Mesendoderm (in vitro differentiated cells): ENCODE data around the gene LDLRAD2.

Source experiments
- DNase-seq: peaks from one replicate; pipeline ENCODE4 v3.0.0; 2013
- H2AK5ac ChIP-seq: 2 replicates; pipeline ENCODE4 v1.6.1; 2013; ENCODE audit warnings: low read length, inconsistent platforms
- H2BK120ac ChIP-seq: 2 replicates; pipeline ENCODE4 v1.6.1; 2013; ENCODE audit warnings: low read depth, mild to moderate bottlenecking, low read length, moderate library complexity, mixed read lengths
- H2BK15ac ChIP-seq: replicated peaks from 2 replicates; pipeline ENCODE4 v1.6.1; 2013; ENCODE audit warnings: low read depth, mild to moderate bottlenecking, moderate library complexity
- H2BK5ac ChIP-seq: 2 replicates; pipeline ENCODE4 v1.6.1; 2013; ENCODE audit warnings: low read length, inconsistent platforms
- H3K18ac ChIP-seq: 2 replicates; pipeline ENCODE4 v1.6.1; 2013; ENCODE audit warnings: mild to moderate bottlenecking, low read length, mixed read lengths
- H3K23ac ChIP-seq: one replicate; pipeline ENCODE4 v1.6.1; 2013; ENCODE audit warnings: low read length
- H3K27ac ChIP-seq: 2 replicates; pipeline ENCODE4 v1.5.1; 2013; ENCODE audit warnings: low read depth, mild to moderate bottlenecking, inconsistent platforms, low read length, moderate library complexity
- H3K27me3 ChIP-seq: 2 replicates; pipeline ENCODE4 v1.6.1; 2013; ENCODE audit warnings: low read length, control low read depth, mild to moderate bottlenecking, inconsistent platforms; ENCODE audit not compliant: insufficient read depth, poor library complexity
- H3K36me3 ChIP-seq: 2 replicates; pipeline ENCODE4 v1.6.1; 2013; ENCODE audit warnings: low read length, inconsistent platforms; ENCODE audit not compliant: control insufficient read depth, insufficient read depth
- H3K4ac ChIP-seq: one replicate; pipeline ENCODE4 v1.6.1; 2013; ENCODE audit warnings: low read depth, mild to moderate bottlenecking, low read length, moderate library complexity
- H3K4me1 ChIP-seq: 2 replicates; pipeline ENCODE4 v1.6.1; 2013; ENCODE audit warnings: low read depth, low read length, inconsistent platforms; ENCODE audit not compliant: control insufficient read depth
- H3K4me2 ChIP-seq: 2 replicates; pipeline ENCODE4 v1.6.1; 2013; ENCODE audit warnings: low read length
- H3K4me3 ChIP-seq: 2 replicates; pipeline ENCODE4 v1.5.1; 2013; ENCODE audit warnings: mild to moderate bottlenecking, low read length
- H3K56ac ChIP-seq: one replicate; pipeline ENCODE4 v1.6.1; 2013; ENCODE audit warnings: low read length
- H3K79me1 ChIP-seq: 2 replicates; pipeline ENCODE4 v1.6.1; 2013; ENCODE audit warnings: low read length, inconsistent platforms
- H3K79me2 ChIP-seq: 2 replicates; pipeline ENCODE4 v1.6.1; 2013; ENCODE audit warnings: mild to moderate bottlenecking, low read length; ENCODE audit not compliant: control insufficient read depth, insufficient read depth
- H3K9ac ChIP-seq: 2 replicates; pipeline ENCODE4 v1.6.1; 2013; ENCODE audit warnings: low read length, inconsistent platforms
- H4K5ac ChIP-seq: one replicate; pipeline ENCODE4 v1.6.1; 2013; ENCODE audit warnings: low read length
- H4K8ac ChIP-seq: one replicate; pipeline ENCODE4 v1.6.1; 2013; ENCODE audit warnings: low read depth, mild to moderate bottlenecking, control low read depth, low read length, moderate library complexity
- WGBS: extraction: QIAGEN DNeasy Blood & Tissue Kit; methylation state at CpG from one replicate; pipeline ENCODE4 v1.1.7; 2013; ENCODE audit warnings: low lambda C conversion rate, missing lambda C conversion rate; ENCODE audit not compliant: insufficient coverage; ENCODE audit errors: extremely low coverage; 5-methylcytosine and 5-hydroxymethylcytosine counted together

LDLRAD2 gene

DNA sequence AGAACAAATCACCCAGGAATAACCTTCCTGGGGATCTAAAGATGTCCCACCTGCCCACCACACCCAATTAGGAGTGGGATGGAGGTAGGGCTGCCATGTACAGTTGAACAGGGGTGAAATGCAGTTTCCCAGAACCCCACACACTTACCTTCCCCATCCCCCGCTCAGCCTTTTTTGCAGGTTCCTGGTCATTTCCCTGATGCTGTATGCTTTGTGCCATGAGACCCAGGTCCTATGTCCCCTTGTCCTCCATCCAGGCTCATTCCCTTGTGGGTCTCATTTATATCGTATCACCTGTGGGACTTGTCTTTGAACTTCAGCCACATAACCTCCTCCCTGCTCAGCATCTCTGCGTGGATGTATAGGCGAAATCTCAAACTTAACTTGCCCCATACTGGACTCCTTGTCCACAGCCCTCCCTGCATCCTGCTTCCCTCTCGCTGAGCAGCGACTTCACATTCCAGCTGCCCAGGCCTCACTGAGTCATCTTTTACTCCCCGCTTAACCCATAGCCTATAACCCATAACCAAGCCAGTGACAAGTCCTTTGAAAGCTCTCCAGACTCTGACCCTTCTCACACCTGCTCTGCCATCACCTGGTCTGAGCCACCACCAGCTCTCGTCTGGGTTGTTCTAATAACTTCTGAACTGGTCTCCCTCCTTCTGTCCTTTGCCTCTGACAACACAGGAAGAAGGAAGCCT is 4.7 kb downstream of the LDLRAD2 start:
- H3K56ac ChIP-seq: no peak overlapping the region
- no peak overlapping the region for H3K18ac ChIP-seq
- H3K27me3 ChIP-seq: no peaks in the 10 kb centered on the region
- H2BK5ac ChIP-seq: no peak overlapping the region
- H3K79me1 ChIP-seq: no peaks in the 10 kb centered on the region
- H2BK15ac ChIP-seq: no peak overlapping the region
- H2AK5ac ChIP-seq: no peak overlapping the region
- peak; percentile 27 for DNase-seq
- H3K79me2 ChIP-seq: no peaks in the 10 kb centered on the region
- H4K8ac ChIP-seq: no peak overlapping the region
- H3K4me3 ChIP-seq: no peak overlapping the region
- no peak overlapping the region for H3K4me2 ChIP-seq
- no peak overlapping the region for H3K9ac ChIP-seq
- H3K4ac ChIP-seq: no peak overlapping the region
- H3K36me3 ChIP-seq: no peaks in the 10 kb centered on the region
- no peak overlapping the region for H4K5ac ChIP-seq
- no peaks in the 10 kb centered on the region for H3K4me1 ChIP-seq
- H3K23ac ChIP-seq: no peak overlapping the region
- H3K27ac ChIP-seq: no peak overlapping the region
- no CpG with 5 or more reads among the region's 8 CpGs for WGBS
- no peak overlapping the region for H2BK120ac ChIP-seq

GRCh38 chr1:21818656-21819055 is 6.6 kb downstream of the LDLRAD2 start:
- H2BK15ac ChIP-seq: no peak overlapping the region
- H2BK5ac ChIP-seq: no peak overlapping the region
- peak overlapping the region; percentile 5 for H3K56ac ChIP-seq
- no peak overlapping the region for H3K23ac ChIP-seq
- H3K9ac ChIP-seq: no peak overlapping the region
- no CpG with 5 or more reads among the region's 10 CpGs for WGBS
- no peaks in the 10 kb centered on the region for H3K36me3 ChIP-seq
- no peaks in the 10 kb centered on the region for H3K4me1 ChIP-seq
- no peak overlapping the region for H3K4me2 ChIP-seq
- DNase-seq: peak; percentile 59
- no peak overlapping the region for H4K5ac ChIP-seq
- no peak overlapping the region for H4K8ac ChIP-seq
- no peak overlapping the region for H2BK120ac ChIP-seq
- no peaks in the 10 kb centered on the region for H3K79me2 ChIP-seq
- no peaks in the 10 kb centered on the region for H3K27me3 ChIP-seq
- no peak overlapping the region for H3K18ac ChIP-seq
- no peak overlapping the region for H2AK5ac ChIP-seq
- no peaks in the 10 kb centered on the region for H3K79me1 ChIP-seq
- H3K27ac ChIP-seq: no peak overlapping the region
- H3K4ac ChIP-seq: no peak overlapping the region
- H3K4me3 ChIP-seq: no peak overlapping the region

DNA sequence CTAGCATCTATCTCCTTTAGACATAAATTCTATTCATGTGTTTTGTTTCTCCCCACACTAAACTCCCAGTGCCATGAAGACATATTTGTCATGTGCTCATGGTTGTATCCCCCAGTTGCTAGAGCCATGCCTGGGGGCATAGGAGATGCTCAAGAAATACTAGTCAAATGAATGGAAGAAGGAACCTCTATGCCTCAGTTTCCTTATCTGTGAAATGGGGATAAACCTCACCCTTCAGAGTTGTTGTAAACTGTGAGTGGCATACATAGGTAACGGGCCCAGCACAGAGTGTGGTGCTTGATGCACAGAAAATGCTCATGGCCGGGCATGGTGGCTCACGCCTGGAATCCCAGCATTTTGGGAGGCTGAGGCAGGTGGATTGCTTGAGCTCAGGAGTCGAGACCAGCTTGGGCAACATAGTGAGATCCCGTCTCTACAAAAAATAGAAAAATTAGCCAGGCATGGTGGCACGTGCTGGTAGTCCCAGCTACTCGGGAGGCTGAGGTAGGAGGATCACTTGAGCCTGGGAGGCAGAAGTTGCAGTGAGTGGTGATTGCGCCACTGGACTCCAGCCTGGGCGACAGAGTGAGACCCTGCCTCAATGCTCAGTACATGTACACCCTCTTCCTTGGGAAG is 8.7 kb downstream of the LDLRAD2 start:
- H3K56ac ChIP-seq: no peak overlapping the region
- H4K5ac ChIP-seq: no peak overlapping the region
- no peak overlapping the region for H2BK120ac ChIP-seq
- H2AK5ac ChIP-seq: no peak overlapping the region
- no peak overlapping the region for H3K4ac ChIP-seq
- H2BK15ac ChIP-seq: no peak overlapping the region
- no peak overlapping the region for H3K4me3 ChIP-seq
- H3K27me3 ChIP-seq: no peaks in the 10 kb centered on the region
- H3K79me2 ChIP-seq: no peaks in the 10 kb centered on the region
- no peak overlapping the region for H4K8ac ChIP-seq
- no peak overlapping the region for H3K4me2 ChIP-seq
- no peak overlapping the region for H3K9ac ChIP-seq
- no peak overlapping the region for H3K18ac ChIP-seq
- no peak overlapping the region for H3K27ac ChIP-seq
- H3K4me1 ChIP-seq: no peaks in the 10 kb centered on the region
- WGBS: no CpG with 5 or more reads among the region's 9 CpGs
- DNase-seq: no peak
- H3K79me1 ChIP-seq: no peaks in the 10 kb centered on the region
- no peak overlapping the region for H3K23ac ChIP-seq
- H3K36me3 ChIP-seq: peaks cover 1% of the 10 kb centered on the region
- H2BK5ac ChIP-seq: no peak overlapping the region

DNA sequence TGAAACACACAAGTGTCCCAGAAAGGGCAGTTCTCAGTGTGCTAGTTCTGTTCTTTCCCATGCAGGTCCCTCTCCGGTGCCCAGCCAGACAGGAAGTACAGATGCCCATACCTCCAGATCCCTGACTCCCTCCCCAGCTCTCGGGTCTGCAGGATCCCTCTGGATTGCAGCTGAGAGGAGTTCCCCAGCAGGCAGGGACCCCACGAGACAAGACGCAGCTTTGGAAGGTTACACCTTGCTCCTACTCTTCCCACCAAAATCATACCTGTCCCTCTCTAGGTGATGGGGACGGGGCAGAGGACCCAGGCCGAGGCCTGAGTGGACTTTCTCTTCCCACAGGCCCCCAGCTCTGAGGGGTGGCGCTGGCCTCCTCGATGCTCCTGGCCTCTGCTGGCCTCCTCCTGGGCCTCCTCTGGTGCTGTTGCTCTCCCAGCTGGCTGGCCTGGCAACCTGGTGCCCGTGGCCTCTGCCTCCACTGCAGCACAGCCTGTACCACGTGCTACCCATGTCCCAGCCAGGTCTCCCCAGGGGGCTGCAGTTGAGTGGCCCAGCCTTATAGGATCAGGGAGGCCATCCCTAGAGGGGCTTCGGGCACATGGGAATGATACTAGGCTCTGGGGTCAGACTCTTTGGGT is 9.4 kb downstream of the LDLRAD2 start:
- DNase-seq: no peak
- no peaks in the 10 kb centered on the region for H3K79me2 ChIP-seq
- H3K9ac ChIP-seq: no peak overlapping the region
- no peak overlapping the region for H2AK5ac ChIP-seq
- no peak overlapping the region for H4K8ac ChIP-seq
- H3K23ac ChIP-seq: no peak overlapping the region
- no peaks in the 10 kb centered on the region for H3K4me1 ChIP-seq
- peaks cover 1% of the 10 kb centered on the region for H3K36me3 ChIP-seq
- H3K27ac ChIP-seq: no peak overlapping the region
- no peak overlapping the region for H2BK15ac ChIP-seq
- no peak overlapping the region for H3K4me3 ChIP-seq
- no peak overlapping the region for H3K56ac ChIP-seq
- no peaks in the 10 kb centered on the region for H3K79me1 ChIP-seq
- H2BK5ac ChIP-seq: no peak overlapping the region
- no peak overlapping the region for H4K5ac ChIP-seq
- no CpG with 5 or more reads among the region's 11 CpGs for WGBS
- no peak overlapping the region for H3K4ac ChIP-seq
- no peak overlapping the region for H2BK120ac ChIP-seq
- H3K18ac ChIP-seq: no peak overlapping the region
- H3K27me3 ChIP-seq: no peaks in the 10 kb centered on the region
- no peak overlapping the region for H3K4me2 ChIP-seq

DNA sequence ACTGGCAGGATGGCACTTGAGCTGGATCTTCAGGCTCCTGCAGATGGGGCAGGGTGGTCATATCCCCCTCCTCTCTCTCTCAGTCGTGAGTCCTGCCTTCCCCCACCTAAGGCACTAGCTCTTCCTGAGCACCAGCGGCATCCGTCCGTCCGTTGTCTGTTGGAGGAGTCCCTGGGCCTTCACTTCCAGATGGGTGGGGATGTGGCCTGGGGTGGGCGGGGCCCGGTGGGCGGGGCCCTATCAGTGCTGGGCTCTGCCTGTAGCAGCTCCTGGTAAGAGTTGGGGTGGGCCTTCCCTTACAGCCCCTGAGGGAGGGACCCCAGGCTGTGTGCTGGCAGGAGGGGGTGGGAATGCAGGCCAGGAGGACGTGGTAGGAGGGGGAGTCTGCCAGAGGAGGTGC is 10.3 kb downstream of the LDLRAD2 start:
- Histone ChIP-seq H2AK5ac (no peak overlapping the region), H4K5ac (no peak overlapping the region), H3K4me1 (no peaks in the 10 kb centered on the region), H2BK120ac (no peak overlapping the region), H3K79me2 (no peaks in the 10 kb centered on the region), H3K36me3 (peaks cover 1% of the 10 kb centered on the region), H3K27me3 (no peaks in the 10 kb centered on the region), H3K23ac (no peak overlapping the region), H3K27ac (no peak overlapping the region), H3K4me2 (no peak overlapping the region), H3K4ac (no peak overlapping the region), H3K4me3 (no peak overlapping the region), H3K79me1 (no peaks in the 10 kb centered on the region), H2BK15ac (no peak overlapping the region), H3K18ac (no peak overlapping the region), H2BK5ac (no peak overlapping the region), H4K8ac (no peak overlapping the region), H3K56ac (no peak overlapping the region), H3K9ac (no peak overlapping the region)
- DNase-seq: peak; percentile 40
- no CpG with 5 or more reads among the region's 9 CpGs for WGBS
